Putamen (tissue), 1 donor: ENCODE results near the gene ODC1.

Source experiments
- DNase-seq: peaks from one replicate; pipeline ENCODE4 v3.0.0-alpha.2; 2016; ENCODE audit warnings: low spot score

Gene ODC1

GRCh38 chr2:10414591-10414990, 33.5 kb downstream of the ODC1 start:
- no peak for DNase-seq

- DNase-seq = no peak
These were observed 34.1 kb downstream of the ODC1 start for GRCh38 chr2:10413991-10414451.

GRCh38 chr2:10413503-10413902, 34.6 kb downstream of the ODC1 start:
- no peak for DNase-seq

- no peak for DNase-seq
These were observed 35.7 kb downstream of the ODC1 start for GRCh38 chr2:10412380-10412779.

GRCh38 chr2:10411557-10411956, 36.6 kb downstream of the ODC1 start:
- no peak for DNase-seq

GRCh38 chr2:10410823-10411437, 37.2 kb downstream of the ODC1 start:
- DNase-seq = no peak

- no peak for DNase-seq
These were observed 37.9 kb downstream of the ODC1 start for GRCh38 chr2:10410001-10410822.

- peak; percentile 57 for DNase-seq
These were observed 39.2 kb downstream of the ODC1 start for GRCh38 chr2:10408649-10409579.

- DNase-seq = no peak
These were observed 40.1 kb downstream of the ODC1 start for GRCh38 chr2:10407841-10408648.

- DNase-seq = no peak
These were observed 40.7 kb downstream of the ODC1 start for GRCh38 chr2:10407432-10407831.

GRCh38 chr2:10406491-10407188, 41.5 kb downstream of the ODC1 start:
- no peak for DNase-seq

- no peak for DNase-seq
These were observed 42.1 kb downstream of the ODC1 start for GRCh38 chr2:10406016-10406415.

- no peak for DNase-seq
These were observed 42.7 kb downstream of the ODC1 start for GRCh38 chr2:10405448-10405847.

- DNase-seq = no peak
These were observed 43.6 kb downstream of the ODC1 start for GRCh38 chr2:10404324-10405143.

GRCh38 chr2:10402653-10403215, 45.4 kb downstream of the ODC1 start:
- no peak for DNase-seq

- no peak for DNase-seq
These were observed 46.0 kb downstream of the ODC1 start for GRCh38 chr2:10402062-10402585.

- DNase-seq = no peak
These were observed 46.9 kb downstream of the ODC1 start for GRCh38 chr2:10400978-10401951.

- no peak for DNase-seq
These were observed 47.6 kb downstream of the ODC1 start for GRCh38 chr2:10400568-10400977.
